HepG2 (cell line): ENCODE data around the gene DDX24.

Experiments used
- CHD4 ChIP-seq: fragments of 200-600 bp; sonication (generic); IDR thresholded peaks from 2 replicates; pipeline ENCODE4 v1.7.0; 2017; ENCODE audit warnings: mild to moderate bottlenecking, low read length, borderline replicate concordance
- CTCF ChIP-seq: sonication (generic); formaldehyde crosslinking; IDR thresholded peaks from 2 replicates; pipeline ENCODE4 v1.5.0; 2020; ENCODE audit warnings: mild to moderate bottlenecking, missing genetic modification reagents, moderate library complexity
- KLF9 ChIP-seq: IDR thresholded peaks from 2 replicates; pipeline ENCODE4 v1.6.1; 2016; ENCODE audit warnings: low read depth
- MAZ ChIP-seq, 2 experiments: sonication (generic) in 1 of 2; formaldehyde crosslinking in 1 of 2; IDR thresholded peaks; 2 replicates each; pipeline versions ENCODE4 v1.5.0 to v1.6.1; 2012 to 2020; ENCODE audit warnings: low read depth in 2 of 2, mild to moderate bottlenecking in 2 of 2, borderline replicate concordance in 1 of 2, improper control_type of control experiment in 1 of 2, low read length in 1 of 2, missing genetic modification reagents in 1 of 2, moderate library complexity in 1 of 2
- PAWR ChIP-seq: sonication (generic); formaldehyde crosslinking; IDR thresholded peaks from 2 replicates; pipeline ENCODE4 v1.4.0; 2020; ENCODE audit warnings: missing genetic modification reagents, mild to moderate bottlenecking, borderline replicate concordance
- POLR2A ChIP-seq, 2 experiments: IDR thresholded peaks; 2 replicates each; pipeline ENCODE4 v1.6.1; 2011; ENCODE audit warnings: low read depth in 2 of 2, low read length in 2 of 2, mild to moderate bottlenecking in 1 of 2, moderate library complexity in 1 of 2; ENCODE audit not compliant: insufficient read depth in 1 of 2
- REST ChIP-seq, 2 experiments: IDR thresholded peaks; 2 replicates each; pipeline ENCODE4 v1.6.1; 2011 to 2012; ENCODE audit warnings: low read length in 2 of 2, borderline replicate concordance in 1 of 2, low read depth in 1 of 2, mild to moderate bottlenecking in 1 of 2, moderate library complexity in 1 of 2
- RXRA ChIP-seq: sonication (generic); formaldehyde crosslinking; IDR thresholded peaks from 2 replicates; pipeline ENCODE4 v1.5.1; 2020; ENCODE audit warnings: missing genetic modification reagents
- YY1 ChIP-seq: IDR thresholded peaks from 2 replicates; pipeline ENCODE4 v1.6.1; 2011; ENCODE audit warnings: low read length, low read depth, moderate library complexity, mild to moderate bottlenecking; ENCODE audit not compliant: insufficient read depth, insufficient replicate concordance
- ZFX ChIP-seq: sonication (generic); formaldehyde crosslinking; IDR thresholded peaks from 2 replicates; pipeline ENCODE4 v1.4.0; 2020; ENCODE audit warnings: mild to moderate bottlenecking, low read depth, missing genetic modification reagents, moderate library complexity
- ZNF335 ChIP-seq: sonication (generic); formaldehyde crosslinking; IDR thresholded peaks from 2 replicates; pipeline ENCODE4 v1.4.0; 2020; ENCODE audit warnings: missing genetic modification reagents
- TF ChIP-seq, protein P1 (sequence below): sonication (generic); formaldehyde crosslinking; IDR thresholded peaks from 2 replicates; pipeline ENCODE4 v1.5.0; 2020; ENCODE audit warnings: mild to moderate bottlenecking, missing genetic modification reagents, borderline replicate concordance
- TF ChIP-seq, protein P2 (sequence below): sonication (generic); formaldehyde crosslinking; IDR thresholded peaks from 2 replicates; pipeline ENCODE4 v1.4.0; 2020; ENCODE audit warnings: missing genetic modification reagents
- TF ChIP-seq, protein P3 (sequence below): sonication (generic); formaldehyde crosslinking; IDR thresholded peaks from 2 replicates; pipeline ENCODE4 v1.5.0; 2020; ENCODE audit warnings: missing genetic modification reagents, mild to moderate bottlenecking, borderline replicate concordance

DNA sequence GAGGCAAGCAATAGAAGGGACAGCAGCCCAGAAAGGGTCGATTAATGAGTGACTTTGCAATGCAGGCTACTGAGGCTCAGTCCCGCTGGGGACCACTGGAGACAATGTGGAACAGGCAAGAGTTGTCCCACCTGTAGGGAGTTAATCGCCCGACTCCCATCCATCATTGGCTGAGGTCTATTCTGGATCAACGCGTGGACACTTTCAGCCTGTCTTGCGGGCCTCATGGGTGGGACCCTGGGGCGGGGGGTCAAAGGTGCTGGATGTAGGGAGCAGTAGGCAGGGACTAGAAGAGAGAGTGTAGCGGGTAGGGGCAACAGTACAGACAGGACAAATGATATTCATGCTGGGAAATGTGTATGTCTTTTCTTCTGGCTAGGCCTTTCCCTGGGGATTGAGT lies 42.3 kb upstream of the DDX24 start:
- TF ChIP-seq POLR2A (IDR thresholded peaks at IDR 0.05; ENCODE audit: insufficient read depth in 1 of 2, low read depth in 2 of 2, low read length in 2 of 2) (no peak), REST (IDR thresholded peaks at IDR 0.05; ENCODE audit: borderline replicate concordance in 1 of 2, low read depth in 1 of 2, low read length in 2 of 2) (no peak), YY1 (no peak), RXRA (CRISPR knock-in tag) (no peak), CTCF (CRISPR knock-in tag) (no peak), PAWR (no peak), ZFX (no peak), ZNF335 (CRISPR knock-in tag) (no peak), CHD4 (no peak), MAZ (IDR thresholded peaks at IDR 0.05; ENCODE audit: borderline replicate concordance, low read depth, low read length) (no peak), MAZ (CRISPR knock-in tag; IDR thresholded peaks at IDR 0.05; ENCODE audit: low read depth) (no peak), KLF9 (CRISPR knock-in tag) (no peak)
- TF ChIP-seq, protein P1, sequence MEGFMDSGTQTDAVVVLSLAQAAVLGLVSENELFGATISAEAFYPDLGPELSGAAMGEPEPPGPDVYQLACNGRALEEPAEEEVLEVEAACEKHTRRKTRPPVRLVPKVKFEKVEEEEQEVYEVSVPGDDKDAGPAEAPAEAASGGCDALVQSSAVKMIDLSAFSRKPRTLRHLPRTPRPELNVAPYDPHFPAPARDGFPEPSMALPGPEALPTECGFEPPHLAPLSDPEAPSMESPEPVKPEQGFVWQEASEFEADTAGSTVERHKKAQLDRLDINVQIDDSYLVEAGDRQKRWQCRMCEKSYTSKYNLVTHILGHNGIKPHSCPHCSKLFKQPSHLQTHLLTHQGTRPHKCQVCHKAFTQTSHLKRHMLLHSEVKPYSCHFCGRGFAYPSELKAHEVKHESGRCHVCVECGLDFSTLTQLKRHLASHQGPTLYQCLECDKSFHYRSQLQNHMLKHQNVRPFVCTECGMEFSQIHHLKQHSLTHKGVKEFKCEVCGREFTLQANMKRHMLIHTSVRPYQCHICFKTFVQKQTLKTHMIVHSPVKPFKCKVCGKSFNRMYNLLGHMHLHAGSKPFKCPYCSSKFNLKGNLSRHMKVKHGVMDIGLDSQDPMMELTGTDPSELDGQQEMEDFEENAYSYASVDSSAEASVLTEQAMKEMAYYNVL (CRISPR knock-in tag) = no peak
- TF ChIP-seq, protein P2, sequence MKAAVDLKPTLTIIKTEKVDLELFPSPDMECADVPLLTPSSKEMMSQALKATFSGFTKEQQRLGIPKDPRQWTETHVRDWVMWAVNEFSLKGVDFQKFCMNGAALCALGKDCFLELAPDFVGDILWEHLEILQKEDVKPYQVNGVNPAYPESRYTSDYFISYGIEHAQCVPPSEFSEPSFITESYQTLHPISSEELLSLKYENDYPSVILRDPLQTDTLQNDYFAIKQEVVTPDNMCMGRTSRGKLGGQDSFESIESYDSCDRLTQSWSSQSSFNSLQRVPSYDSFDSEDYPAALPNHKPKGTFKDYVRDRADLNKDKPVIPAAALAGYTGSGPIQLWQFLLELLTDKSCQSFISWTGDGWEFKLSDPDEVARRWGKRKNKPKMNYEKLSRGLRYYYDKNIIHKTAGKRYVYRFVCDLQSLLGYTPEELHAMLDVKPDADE = no peak
- TF ChIP-seq, protein P3, sequence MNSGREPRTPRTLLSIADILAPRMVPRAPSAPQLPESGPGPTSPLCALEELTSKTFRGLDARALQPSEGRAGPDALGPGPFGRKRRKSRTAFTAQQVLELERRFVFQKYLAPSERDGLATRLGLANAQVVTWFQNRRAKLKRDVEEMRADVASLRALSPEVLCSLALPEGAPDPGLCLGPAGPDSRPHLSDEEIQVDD = no peak
